WTC11 (cell line): ENCODE data around the gene ZNF827. TPM values are rescaled to one million over a fixed set of nuclear protein-coding genes. Genes with fewer than 3 reads are reported as not detected.

Experiments used
- ATAC-seq: fragments of 200-7000 bp; cut with Tn5 transposase; 2 replicates; pipeline ENCODE4 v1.10.0; 2021; ENCODE audit warnings: mild to moderate bottlenecking, moderate library complexity
- CTCF ChIA-PET: fragments of 300-600 bp; sonication (Branson Sonifier 250); formaldehyde crosslinking; loops from one replicate; lab custom pipeline; 2021; ENCODE audit warnings: antibody characterized with exemption; lab: Charles Lee
- POLR2A ChIA-PET: fragments of 350-600 bp; sonication (Branson Sonifier 250); formaldehyde crosslinking; loops from one replicate; lab custom pipeline; 2021; ENCODE audit warnings: antibody characterized with exemption; lab: Charles Lee
- DNase-seq: peaks from one replicate; pipeline ENCODE4 v3.0.0; 2021; ENCODE audit warnings: low spot score
- H3K27ac Mint-ChIP-seq: 2 replicates; pipeline ENCODE4 v1.8.0; 2021; ENCODE audit warnings: mixed read lengths
- H3K27me3 Mint-ChIP-seq: 2 replicates; pipeline ENCODE4 v1.8.0; 2021; ENCODE audit warnings: low read depth, mild to moderate bottlenecking, moderate library complexity, mixed read lengths
- H3K36me3 Mint-ChIP-seq: 2 replicates; pipeline ENCODE4 v1.8.0; 2021; ENCODE audit warnings: mixed read lengths
- H3K4me1 Mint-ChIP-seq: 2 replicates; pipeline ENCODE4 v1.8.0; 2022; ENCODE audit warnings: mixed read lengths
- H3K4me3 Mint-ChIP-seq: 2 replicates; pipeline ENCODE4 v1.8.0; 2021; ENCODE audit warnings: mild to moderate bottlenecking, moderate library complexity, mixed read lengths
- H3K9me3 Mint-ChIP-seq: 2 replicates; pipeline ENCODE4 v1.8.0; 2021; ENCODE audit warnings: mixed read lengths
- ELF4 ChIP-seq: sonication (generic); formaldehyde crosslinking; IDR thresholded peaks from 2 replicates; pipeline ENCODE4 v1.8.1; 2022; ENCODE audit warnings: low read depth, mild to moderate bottlenecking, moderate library complexity, missing genetic modification reagents
- FOXK1 ChIP-seq: sonication (generic); formaldehyde crosslinking; IDR thresholded peaks from 2 replicates; pipeline ENCODE4 v1.8.0; 2022; ENCODE audit warnings: mild to moderate bottlenecking, moderate library complexity, missing genetic modification reagents
- GABPB1 ChIP-seq: sonication (generic); formaldehyde crosslinking; IDR thresholded peaks from 2 replicates; pipeline ENCODE4 v1.8.1; 2023; ENCODE audit warnings: mild to moderate bottlenecking, missing genetic modification reagents
- KAT7 ChIP-seq: sonication (generic); formaldehyde crosslinking; IDR thresholded peaks from 2 replicates; pipeline ENCODE4 v1.8.1; 2023; ENCODE audit warnings: missing genetic modification reagents, mild to moderate bottlenecking, borderline replicate concordance
- MYBL2 ChIP-seq: sonication (generic); formaldehyde crosslinking; IDR thresholded peaks from 2 replicates; pipeline ENCODE4 v1.8.1; 2023; ENCODE audit warnings: mild to moderate bottlenecking, moderate library complexity, missing genetic modification reagents
- NFE2L1 ChIP-seq: sonication (generic); formaldehyde crosslinking; IDR thresholded peaks from 2 replicates; pipeline ENCODE4 v1.8.1; 2023; ENCODE audit warnings: missing genetic modification reagents
- NFYB ChIP-seq: sonication (generic); formaldehyde crosslinking; conservative IDR thresholded peaks from 2 replicates; pipeline ENCODE4 v1.8.0; 2022; ENCODE audit warnings: low read depth, missing genetic modification reagents
- NR2C2 ChIP-seq: sonication (generic); formaldehyde crosslinking; IDR thresholded peaks from 2 replicates; pipeline ENCODE4 v1.8.0; 2022; ENCODE audit warnings: mild to moderate bottlenecking, missing genetic modification reagents
- RELA ChIP-seq: sonication (generic); formaldehyde crosslinking; IDR thresholded peaks from 2 replicates; pipeline ENCODE4 v1.8.1; 2022; ENCODE audit warnings: missing genetic modification reagents, mild to moderate bottlenecking, borderline replicate concordance
- ZNF317 ChIP-seq: sonication (generic); formaldehyde crosslinking; IDR thresholded peaks from 2 replicates; pipeline ENCODE4 v1.8.1; 2023; ENCODE audit warnings: low read depth, mild to moderate bottlenecking, moderate library complexity, missing genetic modification reagents, borderline replicate concordance
- ZNF671 ChIP-seq: fragments of 250-450 bp; sonication (Bioruptor Pico); IDR thresholded peaks from 2 replicates; pipeline ENCODE4 v1.8.0; 2021; ENCODE audit warnings: mild to moderate bottlenecking
- total RNA-seq: library from RNA; stranded (reverse); gene quantifications from 3 replicates; pipeline ENCODE4 v1.2.3, GENCODE V29; 2021
- TF ChIP-seq, protein P1 (sequence below): sonication (generic); formaldehyde crosslinking; IDR thresholded peaks from 2 replicates; pipeline ENCODE4 v1.8.0; 2023; ENCODE audit warnings: missing genetic modification reagents, mild to moderate bottlenecking, borderline replicate concordance
- TF ChIP-seq, protein P2 (sequence below): sonication (generic); formaldehyde crosslinking; IDR thresholded peaks from 2 replicates; pipeline ENCODE4 v1.8.1; 2023; ENCODE audit warnings: mild to moderate bottlenecking, missing genetic modification reagents, moderate library complexity
- TF ChIP-seq, protein P3 (sequence below): sonication (generic); formaldehyde crosslinking; IDR thresholded peaks from 2 replicates; pipeline ENCODE4 v1.8.1; 2022; ENCODE audit warnings: mild to moderate bottlenecking, missing genetic modification reagents, moderate library complexity, borderline replicate concordance
- TF ChIP-seq, protein P4 (sequence below): sonication (generic); formaldehyde crosslinking; IDR thresholded peaks from 2 replicates; pipeline ENCODE4 v1.8.0; 2022; ENCODE audit warnings: missing genetic modification reagents
- TF ChIP-seq, protein P5 (sequence below): sonication (generic); formaldehyde crosslinking; IDR thresholded peaks from 2 replicates; pipeline ENCODE4 v1.8.0; 2022; ENCODE audit warnings: mild to moderate bottlenecking, missing genetic modification reagents
- TF ChIP-seq, protein P6 (sequence below): sonication (generic); formaldehyde crosslinking; conservative IDR thresholded peaks from 2 replicates; pipeline ENCODE4 v1.8.1; 2022; ENCODE audit warnings: mild to moderate bottlenecking, missing genetic modification reagents
- TF ChIP-seq, protein P7 (sequence below): sonication (generic); formaldehyde crosslinking; IDR thresholded peaks from 2 replicates; pipeline ENCODE4 v1.8.0; 2023; ENCODE audit warnings: missing genetic modification reagents

The ZNF827 gene
- total RNA-seq, 1 experiment from 2014 or later = 25.6 TPM

DNA sequence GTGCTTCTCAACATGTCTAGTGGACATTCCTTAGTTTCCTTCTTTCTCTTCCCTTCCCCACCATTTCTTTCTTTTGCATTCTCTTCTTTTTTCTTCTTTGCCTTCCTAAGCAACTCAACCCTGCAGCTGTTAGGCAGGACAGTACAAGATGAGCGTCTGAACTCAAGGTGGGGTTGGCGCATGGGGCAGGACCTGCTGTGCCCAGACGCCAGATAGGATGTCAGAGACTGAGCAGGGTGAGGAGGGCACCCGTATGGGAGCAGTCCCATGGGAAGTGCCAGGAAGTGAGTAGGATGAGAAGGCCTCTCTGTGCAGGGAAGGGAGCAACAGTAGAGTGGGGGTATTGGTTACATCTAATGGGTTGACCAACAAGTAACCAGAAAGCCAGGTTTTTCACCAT lies 38.1 kb upstream of the ZNF827 start (continued):
- TF ChIP-seq, protein P1, sequence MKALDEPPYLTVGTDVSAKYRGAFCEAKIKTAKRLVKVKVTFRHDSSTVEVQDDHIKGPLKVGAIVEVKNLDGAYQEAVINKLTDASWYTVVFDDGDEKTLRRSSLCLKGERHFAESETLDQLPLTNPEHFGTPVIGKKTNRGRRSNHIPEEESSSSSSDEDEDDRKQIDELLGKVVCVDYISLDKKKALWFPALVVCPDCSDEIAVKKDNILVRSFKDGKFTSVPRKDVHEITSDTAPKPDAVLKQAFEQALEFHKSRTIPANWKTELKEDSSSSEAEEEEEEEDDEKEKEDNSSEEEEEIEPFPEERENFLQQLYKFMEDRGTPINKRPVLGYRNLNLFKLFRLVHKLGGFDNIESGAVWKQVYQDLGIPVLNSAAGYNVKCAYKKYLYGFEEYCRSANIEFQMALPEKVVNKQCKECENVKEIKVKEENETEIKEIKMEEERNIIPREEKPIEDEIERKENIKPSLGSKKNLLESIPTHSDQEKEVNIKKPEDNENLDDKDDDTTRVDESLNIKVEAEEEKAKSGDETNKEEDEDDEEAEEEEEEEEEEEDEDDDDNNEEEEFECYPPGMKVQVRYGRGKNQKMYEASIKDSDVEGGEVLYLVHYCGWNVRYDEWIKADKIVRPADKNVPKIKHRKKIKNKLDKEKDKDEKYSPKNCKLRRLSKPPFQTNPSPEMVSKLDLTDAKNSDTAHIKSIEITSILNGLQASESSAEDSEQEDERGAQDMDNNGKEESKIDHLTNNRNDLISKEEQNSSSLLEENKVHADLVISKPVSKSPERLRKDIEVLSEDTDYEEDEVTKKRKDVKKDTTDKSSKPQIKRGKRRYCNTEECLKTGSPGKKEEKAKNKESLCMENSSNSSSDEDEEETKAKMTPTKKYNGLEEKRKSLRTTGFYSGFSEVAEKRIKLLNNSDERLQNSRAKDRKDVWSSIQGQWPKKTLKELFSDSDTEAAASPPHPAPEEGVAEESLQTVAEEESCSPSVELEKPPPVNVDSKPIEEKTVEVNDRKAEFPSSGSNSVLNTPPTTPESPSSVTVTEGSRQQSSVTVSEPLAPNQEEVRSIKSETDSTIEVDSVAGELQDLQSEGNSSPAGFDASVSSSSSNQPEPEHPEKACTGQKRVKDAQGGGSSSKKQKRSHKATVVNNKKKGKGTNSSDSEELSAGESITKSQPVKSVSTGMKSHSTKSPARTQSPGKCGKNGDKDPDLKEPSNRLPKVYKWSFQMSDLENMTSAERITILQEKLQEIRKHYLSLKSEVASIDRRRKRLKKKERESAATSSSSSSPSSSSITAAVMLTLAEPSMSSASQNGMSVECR (CRISPR knock-in tag) = no peak
- TF ChIP-seq NR2C2 (CRISPR knock-in tag) (no peak), ZNF317 (CRISPR knock-in tag) (no peak), GABPB1 (no peak), NFE2L1 (no peak), MYBL2 (CRISPR knock-in tag) (no peak), RELA (CRISPR knock-in tag) (no peak)
- TF ChIP-seq, protein P2, sequence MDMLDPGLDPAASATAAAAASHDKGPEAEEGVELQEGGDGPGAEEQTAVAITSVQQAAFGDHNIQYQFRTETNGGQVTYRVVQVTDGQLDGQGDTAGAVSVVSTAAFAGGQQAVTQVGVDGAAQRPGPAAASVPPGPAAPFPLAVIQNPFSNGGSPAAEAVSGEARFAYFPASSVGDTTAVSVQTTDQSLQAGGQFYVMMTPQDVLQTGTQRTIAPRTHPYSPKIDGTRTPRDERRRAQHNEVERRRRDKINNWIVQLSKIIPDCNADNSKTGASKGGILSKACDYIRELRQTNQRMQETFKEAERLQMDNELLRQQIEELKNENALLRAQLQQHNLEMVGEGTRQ (CRISPR knock-in tag) = no peak
- TF ChIP-seq, protein P3, sequence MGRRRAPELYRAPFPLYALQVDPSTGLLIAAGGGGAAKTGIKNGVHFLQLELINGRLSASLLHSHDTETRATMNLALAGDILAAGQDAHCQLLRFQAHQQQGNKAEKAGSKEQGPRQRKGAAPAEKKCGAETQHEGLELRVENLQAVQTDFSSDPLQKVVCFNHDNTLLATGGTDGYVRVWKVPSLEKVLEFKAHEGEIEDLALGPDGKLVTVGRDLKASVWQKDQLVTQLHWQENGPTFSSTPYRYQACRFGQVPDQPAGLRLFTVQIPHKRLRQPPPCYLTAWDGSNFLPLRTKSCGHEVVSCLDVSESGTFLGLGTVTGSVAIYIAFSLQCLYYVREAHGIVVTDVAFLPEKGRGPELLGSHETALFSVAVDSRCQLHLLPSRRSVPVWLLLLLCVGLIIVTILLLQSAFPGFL (CRISPR knock-in tag) = no peak
- TF ChIP-seq, protein P4, sequence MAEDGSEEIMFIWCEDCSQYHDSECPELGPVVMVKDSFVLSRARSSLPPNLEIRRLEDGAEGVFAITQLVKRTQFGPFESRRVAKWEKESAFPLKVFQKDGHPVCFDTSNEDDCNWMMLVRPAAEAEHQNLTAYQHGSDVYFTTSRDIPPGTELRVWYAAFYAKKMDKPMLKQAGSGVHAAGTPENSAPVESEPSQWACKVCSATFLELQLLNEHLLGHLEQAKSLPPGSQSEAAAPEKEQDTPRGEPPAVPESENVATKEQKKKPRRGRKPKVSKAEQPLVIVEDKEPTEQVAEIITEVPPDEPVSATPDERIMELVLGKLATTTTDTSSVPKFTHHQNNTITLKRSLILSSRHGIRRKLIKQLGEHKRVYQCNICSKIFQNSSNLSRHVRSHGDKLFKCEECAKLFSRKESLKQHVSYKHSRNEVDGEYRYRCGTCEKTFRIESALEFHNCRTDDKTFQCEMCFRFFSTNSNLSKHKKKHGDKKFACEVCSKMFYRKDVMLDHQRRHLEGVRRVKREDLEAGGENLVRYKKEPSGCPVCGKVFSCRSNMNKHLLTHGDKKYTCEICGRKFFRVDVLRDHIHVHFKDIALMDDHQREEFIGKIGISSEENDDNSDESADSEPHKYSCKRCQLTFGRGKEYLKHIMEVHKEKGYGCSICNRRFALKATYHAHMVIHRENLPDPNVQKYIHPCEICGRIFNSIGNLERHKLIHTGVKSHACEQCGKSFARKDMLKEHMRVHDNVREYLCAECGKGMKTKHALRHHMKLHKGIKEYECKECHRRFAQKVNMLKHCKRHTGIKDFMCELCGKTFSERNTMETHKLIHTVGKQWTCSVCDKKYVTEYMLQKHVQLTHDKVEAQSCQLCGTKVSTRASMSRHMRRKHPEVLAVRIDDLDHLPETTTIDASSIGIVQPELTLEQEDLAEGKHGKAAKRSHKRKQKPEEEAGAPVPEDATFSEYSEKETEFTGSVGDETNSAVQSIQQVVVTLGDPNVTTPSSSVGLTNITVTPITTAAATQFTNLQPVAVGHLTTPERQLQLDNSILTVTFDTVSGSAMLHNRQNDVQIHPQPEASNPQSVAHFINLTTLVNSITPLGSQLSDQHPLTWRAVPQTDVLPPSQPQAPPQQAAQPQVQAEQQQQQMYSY (CRISPR knock-in tag) = no peak
- TF ChIP-seq, protein P5, sequence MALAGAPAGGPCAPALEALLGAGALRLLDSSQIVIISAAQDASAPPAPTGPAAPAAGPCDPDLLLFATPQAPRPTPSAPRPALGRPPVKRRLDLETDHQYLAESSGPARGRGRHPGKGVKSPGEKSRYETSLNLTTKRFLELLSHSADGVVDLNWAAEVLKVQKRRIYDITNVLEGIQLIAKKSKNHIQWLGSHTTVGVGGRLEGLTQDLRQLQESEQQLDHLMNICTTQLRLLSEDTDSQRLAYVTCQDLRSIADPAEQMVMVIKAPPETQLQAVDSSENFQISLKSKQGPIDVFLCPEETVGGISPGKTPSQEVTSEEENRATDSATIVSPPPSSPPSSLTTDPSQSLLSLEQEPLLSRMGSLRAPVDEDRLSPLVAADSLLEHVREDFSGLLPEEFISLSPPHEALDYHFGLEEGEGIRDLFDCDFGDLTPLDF = no peak
- TF ChIP-seq, all 79 proteins: peak for 0

DNA sequence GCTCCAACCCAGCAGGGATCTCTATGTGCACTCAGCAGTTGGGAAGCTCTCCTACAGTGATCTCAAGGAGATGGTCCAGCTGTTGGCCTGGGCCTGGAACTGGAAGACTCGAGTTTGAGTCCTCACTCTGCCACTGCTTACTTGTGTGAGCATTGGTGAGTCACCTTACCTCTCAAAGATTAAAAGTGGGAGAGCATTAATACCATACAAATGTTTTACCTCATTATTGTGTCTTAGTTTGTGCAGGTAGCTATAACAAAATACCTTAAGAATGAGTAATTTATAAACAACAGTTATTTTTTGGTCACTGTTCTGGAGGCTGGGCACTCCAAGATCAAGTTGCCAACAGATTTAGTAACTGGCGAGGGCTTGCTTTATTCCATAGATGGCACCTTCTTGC lies 21.4 kb upstream of the ZNF827 start:
- H3K4me3 Mint-ChIP-seq = no peak overlapping the region
- no peak overlapping the region for H3K27ac Mint-ChIP-seq
- H3K4me1 Mint-ChIP-seq = peaks cover 11% of the 10 kb centered on the region
- no peak for DNase-seq
- ChIA-PET POLR2A (no interaction called here), CTCF (interaction anchor here (0.6 to 1.4 kb wide), 3 partner anchors 72 to 247 kb away, joined by 3 to 9 read pairs (median 3); no protein-coding TSS in a partner anchor)
- no peak for ATAC-seq
- peaks cover 3% of the 10 kb centered on the region; the same call in 1 of the 2 replicates for H3K36me3 Mint-ChIP-seq
- peaks cover 11% of the 10 kb centered on the region for H3K9me3 Mint-ChIP-seq
- no peaks in the 10 kb centered on the region for H3K27me3 Mint-ChIP-seq
- TF ChIP-seq, protein P6, sequence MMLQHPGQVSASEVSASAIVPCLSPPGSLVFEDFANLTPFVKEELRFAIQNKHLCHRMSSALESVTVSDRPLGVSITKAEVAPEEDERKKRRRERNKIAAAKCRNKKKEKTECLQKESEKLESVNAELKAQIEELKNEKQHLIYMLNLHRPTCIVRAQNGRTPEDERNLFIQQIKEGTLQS (CRISPR knock-in tag) = no peak
- TF ChIP-seq ELF4 (CRISPR knock-in tag) = no peak
- no peak for TF ChIP-seq GABPB1
- no peak for TF ChIP-seq ZNF671 (CRISPR knock-in tag)
- TF ChIP-seq, protein P1 (CRISPR knock-in tag) = no peak
- no peak for TF ChIP-seq KAT7 (CRISPR knock-in tag)
- no peak for TF ChIP-seq FOXK1 (CRISPR knock-in tag)
- TF ChIP-seq, protein P7, sequence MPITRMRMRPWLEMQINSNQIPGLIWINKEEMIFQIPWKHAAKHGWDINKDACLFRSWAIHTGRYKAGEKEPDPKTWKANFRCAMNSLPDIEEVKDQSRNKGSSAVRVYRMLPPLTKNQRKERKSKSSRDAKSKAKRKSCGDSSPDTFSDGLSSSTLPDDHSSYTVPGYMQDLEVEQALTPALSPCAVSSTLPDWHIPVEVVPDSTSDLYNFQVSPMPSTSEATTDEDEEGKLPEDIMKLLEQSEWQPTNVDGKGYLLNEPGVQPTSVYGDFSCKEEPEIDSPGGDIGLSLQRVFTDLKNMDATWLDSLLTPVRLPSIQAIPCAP = no peak
- TF ChIP-seq NFYB (CRISPR knock-in tag) = no peak
- no peak for TF ChIP-seq ZNF317 (CRISPR knock-in tag)
